WERI-Rb-1 (cell line): ENCODE results near the gene PCDHA13.

Experiments
- DNase-seq: peaks from one replicate; pipeline ENCODE4 v3.0.0-alpha.2; 2020
- H3K27ac ChIP-seq: fragments of 250-450 bp; sonication (Bioruptor Pico); 2 replicates; pipeline ENCODE4 v1.5.1; 2020; ENCODE audit warnings: mild to moderate bottlenecking, moderate library complexity
- H3K27me3 ChIP-seq: fragments of 250-450 bp; sonication (Bioruptor Pico); 2 replicates; pipeline ENCODE4 v1.5.1; 2021; ENCODE audit warnings: mild to moderate bottlenecking, low read depth, moderate library complexity; ENCODE audit not compliant: insufficient read depth, severe bottlenecking
- H3K36me3 ChIP-seq: fragments of 250-450 bp; sonication (Bioruptor Pico); 2 replicates; pipeline ENCODE4 v1.5.1; 2020; ENCODE audit warnings: mild to moderate bottlenecking, moderate library complexity
- H3K4me3 ChIP-seq: 2 replicates; pipeline ENCODE4 v1.5.1; 2011; ENCODE audit warnings: low read depth, mild to moderate bottlenecking, control low read depth, low read length
- H3K9me3 ChIP-seq: fragments of 250-450 bp; sonication (Bioruptor Pico); 2 replicates; pipeline ENCODE4 v1.5.1; 2021; ENCODE audit warnings: mild to moderate bottlenecking, moderate library complexity; ENCODE audit not compliant: severe bottlenecking
- TF ChIP-seq, protein P1 (sequence below): IDR thresholded peaks from 2 replicates; pipeline ENCODE4 v1.5.1; 2011; ENCODE audit warnings: low read depth, mild to moderate bottlenecking, control low read depth, inconsistent platforms, low read length

Gene PCDHA13

DNA sequence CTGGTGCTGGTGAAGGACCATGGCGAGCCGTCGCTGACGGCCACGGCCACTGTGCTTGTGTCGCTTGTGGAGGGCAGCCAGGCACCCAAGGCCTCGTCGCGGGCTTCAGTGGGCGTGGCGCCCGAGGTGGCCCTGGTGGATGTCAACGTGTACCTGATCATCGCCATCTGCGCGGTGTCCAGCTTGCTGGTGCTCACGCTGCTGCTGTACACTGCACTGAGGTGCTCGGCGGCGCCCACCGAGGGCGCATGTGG is 24.0 kb upstream of the PCDHA13 start:
- Histone ChIP-seq H3K9me3 (peaks cover 2% of the 10 kb centered on the region), H3K27ac (no peak overlapping the region), H3K4me3 (no peak overlapping the region), H3K27me3 (no peaks in the 10 kb centered on the region), H3K36me3 (no peaks in the 10 kb centered on the region)
- no peak for DNase-seq
- TF ChIP-seq, protein P1, sequence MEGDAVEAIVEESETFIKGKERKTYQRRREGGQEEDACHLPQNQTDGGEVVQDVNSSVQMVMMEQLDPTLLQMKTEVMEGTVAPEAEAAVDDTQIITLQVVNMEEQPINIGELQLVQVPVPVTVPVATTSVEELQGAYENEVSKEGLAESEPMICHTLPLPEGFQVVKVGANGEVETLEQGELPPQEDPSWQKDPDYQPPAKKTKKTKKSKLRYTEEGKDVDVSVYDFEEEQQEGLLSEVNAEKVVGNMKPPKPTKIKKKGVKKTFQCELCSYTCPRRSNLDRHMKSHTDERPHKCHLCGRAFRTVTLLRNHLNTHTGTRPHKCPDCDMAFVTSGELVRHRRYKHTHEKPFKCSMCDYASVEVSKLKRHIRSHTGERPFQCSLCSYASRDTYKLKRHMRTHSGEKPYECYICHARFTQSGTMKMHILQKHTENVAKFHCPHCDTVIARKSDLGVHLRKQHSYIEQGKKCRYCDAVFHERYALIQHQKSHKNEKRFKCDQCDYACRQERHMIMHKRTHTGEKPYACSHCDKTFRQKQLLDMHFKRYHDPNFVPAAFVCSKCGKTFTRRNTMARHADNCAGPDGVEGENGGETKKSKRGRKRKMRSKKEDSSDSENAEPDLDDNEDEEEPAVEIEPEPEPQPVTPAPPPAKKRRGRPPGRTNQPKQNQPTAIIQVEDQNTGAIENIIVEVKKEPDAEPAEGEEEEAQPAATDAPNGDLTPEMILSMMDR: no peak

DNA sequence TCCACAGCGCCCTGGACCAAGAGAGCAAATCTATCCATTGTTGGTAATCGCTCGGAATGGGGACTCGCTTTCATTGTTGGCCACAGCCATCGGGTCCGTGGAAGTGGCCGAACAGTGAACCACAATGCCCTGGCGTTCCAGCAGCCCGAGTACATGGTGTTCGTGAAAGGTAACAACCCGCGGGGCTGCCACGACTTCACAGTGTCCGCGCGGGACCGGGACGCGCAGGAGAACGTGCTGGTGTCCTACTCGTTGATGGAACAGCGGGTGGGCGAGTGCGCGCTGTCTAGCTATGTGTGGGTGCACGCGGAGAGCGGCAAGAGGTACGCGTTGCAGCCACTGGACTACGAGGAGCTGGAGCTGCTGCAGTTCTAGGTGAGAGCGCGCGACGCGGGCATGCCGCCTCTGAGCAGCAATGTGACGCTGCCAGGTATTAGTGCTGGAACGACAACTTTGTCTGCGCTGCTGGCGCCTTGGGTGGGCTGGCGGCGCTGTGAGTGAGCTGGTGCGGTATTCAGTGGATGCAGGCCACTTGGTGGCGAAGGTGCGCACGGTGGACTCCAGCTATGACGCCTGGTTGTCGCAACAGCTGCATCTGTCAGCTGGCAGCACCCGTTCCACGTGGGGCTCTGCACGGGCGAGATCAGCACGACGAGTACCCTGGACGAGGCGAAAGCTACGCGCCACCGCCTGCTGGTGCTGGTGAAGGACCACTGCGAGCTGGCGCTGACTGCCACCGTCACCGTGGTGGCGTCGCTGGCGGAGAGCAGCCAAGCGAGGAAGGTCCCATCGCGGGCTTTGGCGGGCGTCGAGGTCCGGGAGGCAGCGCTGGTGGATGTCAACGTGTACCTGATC is 19.3 kb upstream of the PCDHA13 start:
- Histone ChIP-seq H3K9me3 (no peaks in the 10 kb centered on the region), H3K27me3 (no peaks in the 10 kb centered on the region)
- TF ChIP-seq, protein P1: no peak

DNA sequence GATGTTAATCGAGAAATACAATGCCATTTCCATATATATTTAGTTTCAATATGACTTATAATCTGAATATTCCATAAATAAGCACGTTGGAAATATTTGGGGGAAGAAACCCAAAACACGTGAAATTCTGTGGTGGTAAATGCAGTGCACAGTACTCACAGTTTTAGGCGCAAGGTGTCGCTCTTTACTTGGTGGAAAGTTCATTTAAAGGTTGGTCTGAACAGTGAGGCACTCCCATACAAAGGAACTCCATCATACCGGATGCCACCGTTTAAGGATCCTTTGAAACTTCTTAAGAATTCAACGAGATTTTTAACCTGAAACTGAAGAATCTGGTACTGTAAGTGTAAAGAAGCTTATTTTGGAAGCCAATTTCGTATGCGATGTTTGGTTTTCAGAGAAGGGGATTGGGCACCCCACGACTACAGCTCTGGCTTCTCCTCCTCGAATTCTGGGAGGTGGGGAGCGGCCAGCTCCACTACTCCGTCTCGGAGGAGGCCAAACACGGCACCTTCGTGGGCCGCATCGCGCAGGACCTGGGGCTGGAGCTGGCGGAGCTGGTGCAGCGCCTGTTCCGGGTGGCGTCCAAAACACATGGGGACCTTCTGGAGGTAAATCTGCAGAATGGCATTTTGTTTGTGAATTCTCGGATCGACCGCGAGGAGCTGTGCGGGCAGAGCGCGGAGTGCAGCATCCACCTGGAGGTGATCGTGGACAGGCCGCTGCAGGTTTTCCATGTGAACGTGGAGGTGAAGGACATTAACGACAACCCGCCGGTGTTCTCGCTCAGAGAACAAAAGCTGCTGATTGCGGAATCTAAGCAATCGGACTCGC is 13.0 kb upstream of the PCDHA13 start, which contains the start of gene PCDHA11:
PCDHA11 (plus strand) TSS at position 237 of the 834 bp plus-strand sequence; CDS start at position 384, 147 bp downstream.
- Histone ChIP-seq H3K36me3 (peaks cover 14% of the 10 kb centered on the region), H3K27me3 (no peaks in the 10 kb centered on the region), H3K9me3 (peaks cover 3% of the 10 kb centered on the region), H3K27ac (peak within 1 kb of the TSS; percentile 49), H3K4me3 (peak within 1 kb of the TSS; percentile 50)
- peak; percentile 43 for DNase-seq
- TF ChIP-seq, protein P1: peak; percentile 61; the same call in 1 of the 2 replicates

More for the DNA sequence above, 19.3 kb upstream of the PCDHA13 start:
- no peak for DNase-seq
- Histone ChIP-seq H3K4me3 (no peak overlapping the region), H3K36me3 (no peaks in the 10 kb centered on the region), H3K27ac (no peak overlapping the region)

DNA sequence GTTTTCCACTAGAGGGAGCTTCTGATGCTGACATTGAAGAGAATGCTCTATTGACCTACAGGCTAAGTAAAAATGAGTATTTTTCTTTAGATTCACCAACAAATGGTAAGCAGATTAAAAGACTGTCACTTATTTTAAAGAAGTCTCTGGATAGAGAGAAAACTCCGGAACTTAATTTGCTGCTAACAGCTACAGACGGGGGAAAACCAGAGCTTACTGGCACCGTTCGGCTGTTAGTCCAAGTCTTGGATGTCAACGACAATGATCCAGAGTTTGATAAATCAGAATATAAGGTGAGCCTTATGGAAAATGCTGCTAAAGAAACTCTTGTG is 12.4 kb upstream of the PCDHA13 start:
- H3K4me3 ChIP-seq: peak overlapping the region; percentile 50
- TF ChIP-seq, protein P1: no peak; the same call in 1 of the 2 replicates
- no peak for DNase-seq
- no peaks in the 10 kb centered on the region for H3K27me3 ChIP-seq
- no peak overlapping the region; the same call in 1 of the 2 replicates for H3K27ac ChIP-seq
- H3K36me3 ChIP-seq: peaks cover 14% of the 10 kb centered on the region
- H3K9me3 ChIP-seq: peaks cover 3% of the 10 kb centered on the region

DNA sequence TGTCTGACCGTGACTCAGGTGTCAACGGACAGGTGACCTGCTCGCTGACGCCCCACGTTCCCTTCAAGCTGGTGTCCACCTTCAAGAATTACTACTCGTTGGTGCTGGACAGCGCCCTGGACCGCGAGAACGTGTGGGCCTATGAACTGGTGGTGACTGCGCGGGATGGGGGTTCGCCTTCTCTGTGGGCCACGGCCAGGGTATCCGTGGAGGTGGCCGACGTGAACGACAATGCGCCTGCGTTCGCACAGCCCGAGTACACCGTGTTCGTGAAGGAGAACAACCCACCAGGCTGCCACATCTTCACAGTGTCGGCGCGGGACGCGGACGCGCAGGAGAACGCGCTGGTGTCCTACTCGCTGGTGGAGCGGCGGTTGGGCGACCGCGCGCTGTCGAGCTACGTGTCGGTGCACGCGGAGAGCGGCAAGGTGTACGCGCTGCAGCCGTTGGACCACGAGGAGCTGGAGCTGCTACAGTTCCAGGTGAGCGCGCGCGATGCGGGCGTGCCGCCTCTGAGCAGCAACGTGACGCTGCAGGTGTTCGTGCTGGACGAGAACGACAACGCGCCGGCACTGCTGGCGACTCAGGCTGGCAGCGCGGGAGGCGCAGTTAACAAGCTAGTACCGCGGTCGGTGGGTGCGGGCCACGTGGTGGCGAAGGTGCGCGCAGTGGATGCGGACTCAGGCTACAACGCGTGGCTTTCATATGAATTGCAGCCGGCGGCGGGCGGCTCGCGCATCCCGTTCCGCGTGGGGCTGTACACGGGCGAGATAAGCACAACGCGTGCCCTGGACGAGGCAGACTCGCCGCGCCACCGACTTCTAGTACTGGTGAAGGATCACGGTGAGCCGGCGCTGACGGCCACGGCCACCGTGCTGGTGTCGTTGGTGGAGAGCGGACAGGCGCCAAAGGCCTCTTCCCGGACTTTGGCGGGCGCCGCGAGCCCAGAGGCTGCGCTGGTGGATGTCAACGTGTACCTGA is 11.4 kb upstream of the PCDHA13 start:
- TF ChIP-seq, protein P1: no peak
- H3K4me3 ChIP-seq: no peak overlapping the region
- no peak overlapping the region for H3K27ac ChIP-seq
- peaks cover 14% of the 10 kb centered on the region for H3K36me3 ChIP-seq
- peaks cover 3% of the 10 kb centered on the region for H3K9me3 ChIP-seq
- DNase-seq: no peak
- no peaks in the 10 kb centered on the region for H3K27me3 ChIP-seq
